K562 (cell line): ENCODE measurements around the gene ERFL. TPM values are rescaled to one million over a fixed set of nuclear protein-coding genes. Genes with fewer than 3 reads are reported as not detected.

Experiments
- CBFA2T3 ChIP-seq: fragments of 450-650 bp; IDR thresholded peaks from 2 replicates; pipeline ENCODE4 v1.6.1; 2017
- CTCF ChIP-seq, 3 experiments: IDR thresholded peaks in 2 of 3; conservative IDR thresholded peaks in 1 of 3; 2 replicates each; pipeline ENCODE4 v1.5.1; 2011 to 2012; ENCODE audit warnings: low read length in 3 of 3, mild to moderate bottlenecking in 3 of 3, control low read depth in 2 of 3, improper control_type of control experiment in 1 of 3, inconsistent platforms in 1 of 3, low read depth in 1 of 3, mixed read lengths in 1 of 3, moderate library complexity in 1 of 3; ENCODE audit not compliant: insufficient read depth in 2 of 3
- DPF2 ChIP-seq: fragments of 450-650 bp; IDR thresholded peaks from 2 replicates; pipeline ENCODE4 v1.6.1; 2016
- EHMT2 ChIP-seq: fragments of 450-650 bp; IDR thresholded peaks from 2 replicates; pipeline ENCODE4 v1.6.1; 2018; ENCODE audit warnings: antibody characterized with exemption
- ELF1 ChIP-seq: fragments of 200-800 bp; sonication (Bioruptor generic); IDR thresholded peaks from 2 replicates; pipeline ENCODE4 v1.6.1; 2016; ENCODE audit warnings: missing genetic modification characterization, missing compliant biosample characterization
- LARP7 ChIP-seq: fragments of 450-650 bp; IDR thresholded peaks from 2 replicates; pipeline ENCODE4 v1.6.1; 2016
- NFIX ChIP-seq: fragments of 250-450 bp; sonication (Bioruptor Pico); IDR thresholded peaks from 2 replicates; pipeline ENCODE4 v1.4.0; 2020; ENCODE audit warnings: low read depth, mild to moderate bottlenecking, moderate library complexity
- ZNF124 ChIP-seq: sonication (generic); formaldehyde crosslinking; IDR thresholded peaks from 2 replicates; pipeline ENCODE4 v1.8.1; 2022; ENCODE audit warnings: missing genetic modification reagents
- ZNF507 ChIP-seq: conservative IDR thresholded peaks from 2 replicates; pipeline ENCODE4 v1.6.1; 2017; ENCODE audit warnings: missing genetic modification characterization, missing compliant biosample characterization
- polyA plus RNA-seq, 8 experiments: library from polyadenylated mRNA; depleted of rRNA in 4 of 8; stranded (reverse) in 5 of 8; unstranded in 3 of 8; fragments of >200 nt; fragmentation: Nextera tagmentation in 2 of 8; fragmentation: Illumina TruSeq in 1 of 8; extraction: Ambion mirVana in 2 of 8; extraction: Trizol in 1 of 8; gene quantifications; 2 replicates each; pipeline versions ENCODE4 v1.2.1 to v1.2.3, GENCODE V29; 2011 to 2014; ENCODE audit warnings: inconsistent platforms in 1 of 8, missing spikeins in 1 of 8
- total RNA-seq, 7 experiments: library from RNA; depleted of rRNA in 6 of 7; stranded (reverse); fragments of >200 nt in 6 of 7; fragmentation: Illumina TruSeq in 2 of 7; extraction: Trizol in 2 of 7; gene quantifications; 2 replicates each; pipeline versions ENCODE4 v1.2.1 to v1.2.3, GENCODE V29; 2011 to 2021; ENCODE audit warnings: low replicate concordance in 1 of 7
- TF ChIP-seq, protein P1 (sequence below): sonication (generic); formaldehyde crosslinking; IDR thresholded peaks from 2 replicates; pipeline ENCODE4 v1.5.0; 2020; ENCODE audit warnings: missing genetic modification reagents
- TF ChIP-seq, protein P2 (sequence below): fragments of 250-450 bp; sonication (Bioruptor Pico); IDR thresholded peaks from 2 replicates; pipeline ENCODE4 v1.4.0; 2020; ENCODE audit warnings: mild to moderate bottlenecking, moderate library complexity

The ERFL gene
- total and polyA plus RNA-seq, 9 of the 15 experiments (the other 6 are each of a cell fraction or from before 2014, with no cell fraction given): 0.07 to 0.75 (median 0.32) TPM; not detected in 4

GRCh38 chr19:41934849-41935374, 6.7 kb upstream of the ERFL start (continued):
- TF ChIP-seq, protein P1, sequence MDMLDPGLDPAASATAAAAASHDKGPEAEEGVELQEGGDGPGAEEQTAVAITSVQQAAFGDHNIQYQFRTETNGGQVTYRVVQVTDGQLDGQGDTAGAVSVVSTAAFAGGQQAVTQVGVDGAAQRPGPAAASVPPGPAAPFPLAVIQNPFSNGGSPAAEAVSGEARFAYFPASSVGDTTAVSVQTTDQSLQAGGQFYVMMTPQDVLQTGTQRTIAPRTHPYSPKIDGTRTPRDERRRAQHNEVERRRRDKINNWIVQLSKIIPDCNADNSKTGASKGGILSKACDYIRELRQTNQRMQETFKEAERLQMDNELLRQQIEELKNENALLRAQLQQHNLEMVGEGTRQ (CRISPR knock-in tag): no peak
- TF ChIP-seq EHMT2 (peak; percentile 38; the same call in 1 of the 2 replicates), CTCF (IDR thresholded peaks at IDR 0.05 in 2 of 3, conservative IDR thresholded peaks at IDR 0.05 in 1 of 3; ENCODE audit: insufficient read depth in 2 of 3, low read depth in 1 of 3, low read length in 3 of 3) (peak; percentile 84 to 93 (median 85)), ZNF124 (no peak), DPF2 (0 out of 2 replicates have a peak, but pooled peaks have one; percentile 18), CBFA2T3 (no peak), ZNF507 (no peak), NFIX (CRISPR knock-in tag) (no peak), ELF1 (tag) (no peak), LARP7 (no peak; the same call in 1 of the 2 replicates)
- TF ChIP-seq, protein P2, sequence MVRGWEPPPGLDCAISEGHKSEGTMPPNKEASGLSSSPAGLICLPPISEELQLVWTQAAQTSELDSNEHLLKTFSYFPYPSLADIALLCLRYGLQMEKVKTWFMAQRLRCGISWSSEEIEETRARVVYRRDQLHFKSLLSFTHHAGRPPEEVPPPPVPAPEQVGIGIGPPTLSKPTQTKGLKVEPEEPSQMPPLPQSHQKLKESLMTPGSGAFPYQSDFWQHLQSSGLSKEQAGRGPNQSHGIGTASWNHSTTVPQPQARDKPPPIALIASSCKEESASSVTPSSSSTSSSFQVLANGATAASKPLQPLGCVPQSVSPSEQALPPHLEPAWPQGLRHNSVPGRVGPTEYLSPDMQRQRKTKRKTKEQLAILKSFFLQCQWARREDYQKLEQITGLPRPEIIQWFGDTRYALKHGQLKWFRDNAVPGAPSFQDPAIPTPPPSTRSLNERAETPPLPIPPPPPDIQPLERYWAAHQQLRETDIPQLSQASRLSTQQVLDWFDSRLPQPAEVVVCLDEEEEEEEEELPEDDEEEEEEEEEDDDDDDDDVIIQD (CRISPR knock-in tag): no peak
